Right kidney (tissue), 1 donor: ENCODE data around the gene MYH1.

Experiments used
- DNase-seq: peaks from one replicate; pipeline ENCODE4 v3.0.0-alpha.2; 2016

MYH1 gene

DNA sequence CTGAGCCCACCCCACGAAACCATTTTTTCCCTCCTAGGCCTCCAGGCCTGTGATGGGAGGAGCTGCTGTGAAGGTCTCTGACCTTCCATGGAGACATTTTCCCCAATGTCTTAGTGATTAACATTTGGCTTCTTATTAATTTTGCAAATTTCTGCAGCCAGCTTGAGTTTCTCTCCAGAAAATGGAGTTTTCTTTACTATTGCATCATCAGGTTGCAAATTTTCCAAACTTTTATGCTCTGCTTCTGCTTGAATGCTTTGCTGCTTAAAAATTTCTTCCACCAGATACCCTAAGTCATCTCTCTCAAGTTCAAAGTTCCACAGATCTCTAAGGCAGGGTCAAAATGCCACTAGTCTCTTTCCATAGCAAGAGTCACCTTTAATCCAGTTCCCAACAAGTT is 36.1 kb downstream of the MYH1 start:
- DNase-seq = no peak

DNA sequence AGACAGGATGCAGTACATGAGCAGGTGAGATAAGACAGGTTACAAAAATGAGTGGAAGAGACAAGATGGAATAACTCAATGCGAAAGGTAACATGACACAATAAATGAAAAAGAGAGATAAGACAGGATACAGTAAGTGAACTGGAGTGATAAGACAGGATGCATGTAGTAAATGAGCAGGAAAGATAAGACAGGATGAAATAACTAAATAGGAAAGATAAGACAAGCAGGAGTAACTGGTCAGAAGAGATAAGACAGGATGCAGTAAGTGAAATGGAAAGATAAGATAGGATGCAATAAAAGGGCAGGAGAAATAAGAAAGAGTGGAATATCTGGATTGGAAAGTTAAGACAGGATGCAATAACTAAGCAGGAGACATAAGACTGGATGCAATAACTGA is 40.6 kb downstream of the MYH1 start:
- no peak for DNase-seq

DNA sequence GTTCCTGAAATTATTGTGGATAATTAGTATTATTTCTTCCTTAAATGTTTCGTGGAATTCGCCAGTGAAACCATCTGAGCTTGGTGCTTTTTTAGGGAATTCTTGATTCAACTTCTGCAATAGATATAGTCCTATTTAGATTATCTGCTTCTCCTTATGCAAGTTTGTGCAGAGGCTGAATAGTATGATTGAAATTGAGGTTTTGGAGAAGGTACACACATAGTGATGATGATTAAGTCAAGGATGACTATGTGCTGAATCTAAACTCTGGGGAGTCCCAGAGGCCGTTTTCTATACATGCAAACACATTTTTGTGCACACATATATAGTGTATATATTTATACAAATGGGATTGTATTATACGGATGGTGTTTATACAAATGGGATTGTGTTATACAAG is 43.8 kb downstream of the MYH1 start:
- DNase-seq = no peak

DNA sequence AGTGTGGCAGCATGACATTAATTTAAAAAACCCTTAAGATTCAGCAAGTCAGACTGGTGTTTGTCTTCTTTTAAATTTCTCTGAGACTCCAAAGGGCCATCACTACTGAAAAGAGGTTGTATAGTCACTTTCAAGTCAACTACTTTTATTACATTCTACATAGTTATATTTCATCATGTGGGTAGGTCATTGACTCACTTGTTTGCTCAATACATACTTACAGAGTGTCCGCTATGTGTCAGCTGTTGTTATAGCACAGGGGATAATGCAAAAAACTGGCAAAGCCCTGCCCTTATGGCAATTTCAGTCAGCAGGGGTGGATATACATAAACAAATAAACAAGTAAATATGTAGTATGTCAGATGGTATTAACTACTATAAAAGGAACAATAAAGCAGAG is 46.5 kb downstream of the MYH1 start:
- DNase-seq = no peak

DNA sequence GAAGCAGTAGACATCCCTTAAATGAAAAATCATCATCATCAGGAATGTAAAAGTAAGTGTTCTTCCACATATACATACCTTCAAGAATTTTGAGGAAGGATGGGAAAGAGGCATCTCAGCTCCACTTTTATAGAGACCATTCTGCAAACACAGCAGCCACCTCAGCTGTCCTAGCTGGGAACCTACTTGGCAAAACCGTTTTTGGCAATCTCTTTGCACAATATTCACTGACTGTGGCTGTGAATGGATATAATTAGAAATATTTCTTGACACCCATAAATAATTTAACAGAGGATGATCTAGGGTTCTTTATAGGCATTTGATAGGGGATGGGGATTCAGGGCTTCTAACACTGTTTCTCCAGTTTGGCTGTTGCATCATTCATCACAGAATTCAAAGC is 48.9 kb downstream of the MYH1 start, which contains the start of gene MYH4:
Gene MYH4, minus strand, starts transcription at position 101 of the 400 bp plus-strand sequence. CDS start 2,814 bp downstream, outside the sequence.
- no peak for DNase-seq

DNA sequence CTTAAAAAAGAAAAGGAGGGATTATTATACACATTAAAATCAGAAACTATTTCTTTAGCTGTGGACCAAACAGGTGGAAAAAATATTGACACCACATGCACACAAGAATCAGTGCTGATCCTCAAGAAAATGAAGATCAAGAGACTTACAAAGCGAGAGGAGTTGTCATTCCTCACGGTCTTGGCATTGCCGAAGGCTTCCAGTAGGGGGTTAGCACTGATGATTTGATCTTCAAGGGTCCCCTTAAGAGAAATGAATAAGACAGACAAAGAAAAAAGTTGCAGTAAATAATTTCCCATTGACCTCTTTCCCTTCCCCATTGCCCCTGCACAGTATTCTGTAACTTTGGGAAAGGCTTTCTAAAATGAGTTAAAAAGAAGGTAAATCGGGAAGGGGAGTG is 54.9 kb downstream of the MYH1 start:
- no peak for DNase-seq

DNA sequence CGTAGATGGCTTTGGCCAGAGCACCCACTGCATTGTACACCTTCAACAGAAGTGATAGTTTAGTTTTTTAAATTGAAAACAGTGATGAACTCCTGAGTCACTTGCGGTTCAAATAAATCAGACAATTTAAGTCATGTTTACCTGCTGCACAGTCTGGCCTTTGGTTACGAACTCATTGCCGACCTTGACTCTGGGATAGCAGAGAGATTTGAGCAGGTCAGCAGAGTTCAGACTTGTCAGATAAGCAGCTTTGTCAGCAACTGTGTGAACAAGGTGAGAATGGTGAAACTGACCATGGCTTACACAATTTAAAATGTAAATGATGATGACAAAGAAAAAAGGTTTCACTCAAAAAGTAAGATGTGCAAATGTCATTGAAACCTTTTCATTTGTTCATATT is 58.3 kb downstream of the MYH1 start:
- no peak for DNase-seq

DNA sequence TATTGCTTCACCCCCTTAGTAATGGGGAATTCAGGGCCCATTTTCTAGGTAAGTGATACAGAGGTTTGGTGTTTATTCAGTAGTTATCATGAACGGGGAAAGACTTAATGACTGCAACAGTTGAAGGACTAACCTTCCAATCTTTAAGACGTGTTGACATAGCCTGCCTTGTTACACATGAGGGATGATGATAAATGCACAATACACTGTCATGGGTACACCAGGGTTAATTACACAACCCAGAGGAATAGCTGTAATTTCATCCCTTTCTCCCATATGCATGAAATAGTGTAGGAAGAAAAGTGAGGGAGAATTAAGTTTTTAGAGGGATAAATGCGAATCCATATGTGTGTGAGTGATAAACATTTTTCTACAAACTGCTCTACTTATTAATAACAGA is 59.6 kb downstream of the MYH1 start:
- DNase-seq = peak; percentile 16

DNA sequence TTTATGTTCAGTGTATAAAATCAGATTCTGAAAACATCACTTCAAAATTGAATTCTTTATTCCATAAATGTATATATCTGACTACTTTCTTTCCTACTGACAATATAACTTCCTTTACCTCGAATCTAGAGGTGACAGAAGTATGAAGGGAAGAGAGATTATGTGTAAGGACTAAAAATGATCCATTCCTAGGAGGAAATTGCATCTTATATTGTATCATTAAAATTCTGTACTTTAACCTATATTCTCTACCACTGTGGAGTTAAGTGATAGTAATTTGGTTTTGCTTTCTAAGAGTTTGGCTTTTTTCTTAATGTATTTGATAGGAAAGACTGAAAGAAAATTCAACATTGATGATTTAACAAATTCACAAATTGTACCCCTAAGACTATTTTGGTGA is 60.4 kb downstream of the MYH1 start:
- no peak for DNase-seq

DNA sequence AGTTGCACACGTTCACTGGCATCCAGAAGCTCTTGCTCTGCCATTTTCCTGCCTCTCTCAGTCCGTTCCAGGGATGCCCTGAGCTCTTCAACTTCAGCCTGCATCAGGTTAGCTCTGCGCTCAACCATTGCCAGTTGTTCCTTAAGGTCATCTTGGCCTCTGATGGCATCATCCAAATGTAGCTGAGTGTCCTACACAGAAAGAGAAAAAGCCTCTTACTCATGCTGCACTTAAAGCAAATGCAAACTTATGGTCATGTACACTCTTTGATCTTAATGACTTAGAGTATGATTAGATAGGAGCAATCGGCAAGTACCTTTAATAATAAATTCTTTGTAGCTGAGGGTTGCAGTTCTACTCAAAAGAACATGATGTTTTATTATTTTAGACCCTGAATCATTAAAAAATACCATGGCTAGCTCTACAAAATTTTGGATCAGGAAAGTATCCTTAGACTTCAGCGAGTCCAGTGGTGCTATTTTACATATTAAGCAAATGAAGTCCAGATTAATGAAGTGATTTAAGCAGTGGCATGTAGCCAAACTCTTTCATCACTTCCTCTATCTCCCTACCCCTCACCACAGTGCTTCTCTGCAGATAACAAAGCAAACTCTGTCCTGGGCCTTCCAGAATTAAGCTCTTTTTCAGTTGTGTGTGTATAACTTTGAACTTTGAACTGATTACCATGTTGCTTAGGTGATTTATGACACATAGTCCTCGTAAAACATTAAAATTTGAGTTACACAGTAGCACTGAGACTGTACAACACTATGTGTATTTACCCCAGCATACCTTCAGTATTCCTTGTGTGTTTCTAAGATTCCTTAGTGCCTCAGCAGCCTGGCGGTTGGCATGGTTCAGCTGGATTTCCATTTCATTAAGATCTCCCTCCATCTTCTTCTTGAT is 71.1 kb downstream of the MYH1 start:
- DNase-seq = no peak
